Tibial artery (tissue), 4 donors: ENCODE data around the gene DENND2D.

Experiments used
- DNase-seq, 2 donors: peaks; one replicate each; pipeline ENCODE4 v3.0.0-alpha.2; 2019
- H3K27ac ChIP-seq, 2 donors: fragments of 200-600 bp; sonication (generic) in 1 of 2; 1 replicate in 1 of 2; 2 replicates in 1 of 2; pipeline ENCODE4 v1.5.1; 2018 to 2019; ENCODE audit warnings: mild to moderate bottlenecking in 1 of 2
- H3K27me3 ChIP-seq, 2 donors: fragments of 200-600 bp; sonication (generic) in 1 of 2; one replicate each; pipeline versions ENCODE4 v1.5.1 to v1.6.0; 2016 to 2019
- H3K36me3 ChIP-seq, 3 donors: fragments of 200-600 bp; sonication (generic) in 2 of 3; one replicate each; pipeline ENCODE4 v1.5.1; 2016 to 2019; ENCODE audit warnings: mild to moderate bottlenecking in 2 of 3
- H3K4me1 ChIP-seq, 4 donors: fragments of 200-600 bp; sonication (generic) in 2 of 4; 1 replicate in 3 of 4; 2 replicates in 1 of 4; pipeline ENCODE4 v1.5.1; 2016 to 2019
- H3K4me3 ChIP-seq, 2 donors: fragments of 200-600 bp; sonication (generic) in 1 of 2; 1 replicate in 1 of 2; 2 replicates in 1 of 2; pipeline ENCODE4 v1.5.1; 2018 to 2019; ENCODE audit warnings: mild to moderate bottlenecking in 2 of 2
- H3K9me3 ChIP-seq, 3 donors: fragments of 200-600 bp; sonication (generic) in 1 of 3; one replicate each; pipeline ENCODE4 v1.5.1; 2016 to 2019
- intact Hi-C: fragments of 100-400 bp; cut with DNase I; formaldehyde crosslinking; loops from one replicate; pipeline ENCODE4 v1.15.0; 2023; ENCODE audit warnings: low total_unique reads
- TF ChIP-seq, protein P1 (sequence below), 2 experiments: fragments of 200-600 bp in 1 of 2; fragments of 450-650 bp in 1 of 2; IDR thresholded peaks; one replicate each; pipeline ENCODE4 v1.5.1; 2017 to 2019; ENCODE audit warnings: antibody characterized with exemption in 2 of 2, mild to moderate bottlenecking in 1 of 2, moderate library complexity in 1 of 2

DENND2D gene

DNA sequence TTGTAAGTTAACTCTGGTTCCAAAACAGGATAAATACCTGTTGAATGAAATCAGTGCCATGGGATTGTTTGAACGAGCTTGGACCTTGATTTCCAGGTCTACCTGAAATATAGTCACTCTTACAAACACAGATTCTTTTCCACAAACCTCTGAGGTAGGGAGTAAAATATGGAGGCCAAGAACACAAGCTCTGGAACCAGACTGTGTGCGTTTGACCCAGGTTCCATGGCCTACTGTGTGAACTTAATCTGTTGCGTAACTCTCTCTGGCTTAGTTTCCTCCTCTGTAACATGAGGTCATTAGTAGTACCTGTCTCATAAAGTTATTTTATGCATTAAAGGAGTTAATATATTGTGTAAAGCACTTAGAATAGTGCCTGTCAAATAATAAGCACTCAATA is 25.1 kb downstream of the DENND2D start:
- Histone ChIP-seq H3K9me3 (no peaks in the 10 kb centered on the region), H3K4me3 (no peak overlapping the region), H3K27ac (no peak overlapping the region), H3K36me3 (peaks cover 12 to 42% (median 29%) of the 10 kb centered on the region in 3 donors), H3K27me3 (no peaks in the 10 kb centered on the region), H3K4me1 (no peaks in the 10 kb centered on the region)
- intact Hi-C loops: no loop called here
- TF ChIP-seq, protein P1, sequence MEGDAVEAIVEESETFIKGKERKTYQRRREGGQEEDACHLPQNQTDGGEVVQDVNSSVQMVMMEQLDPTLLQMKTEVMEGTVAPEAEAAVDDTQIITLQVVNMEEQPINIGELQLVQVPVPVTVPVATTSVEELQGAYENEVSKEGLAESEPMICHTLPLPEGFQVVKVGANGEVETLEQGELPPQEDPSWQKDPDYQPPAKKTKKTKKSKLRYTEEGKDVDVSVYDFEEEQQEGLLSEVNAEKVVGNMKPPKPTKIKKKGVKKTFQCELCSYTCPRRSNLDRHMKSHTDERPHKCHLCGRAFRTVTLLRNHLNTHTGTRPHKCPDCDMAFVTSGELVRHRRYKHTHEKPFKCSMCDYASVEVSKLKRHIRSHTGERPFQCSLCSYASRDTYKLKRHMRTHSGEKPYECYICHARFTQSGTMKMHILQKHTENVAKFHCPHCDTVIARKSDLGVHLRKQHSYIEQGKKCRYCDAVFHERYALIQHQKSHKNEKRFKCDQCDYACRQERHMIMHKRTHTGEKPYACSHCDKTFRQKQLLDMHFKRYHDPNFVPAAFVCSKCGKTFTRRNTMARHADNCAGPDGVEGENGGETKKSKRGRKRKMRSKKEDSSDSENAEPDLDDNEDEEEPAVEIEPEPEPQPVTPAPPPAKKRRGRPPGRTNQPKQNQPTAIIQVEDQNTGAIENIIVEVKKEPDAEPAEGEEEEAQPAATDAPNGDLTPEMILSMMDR (IDR thresholded peaks at IDR 0.05): no peak
- DNase-seq: no peak

DNA sequence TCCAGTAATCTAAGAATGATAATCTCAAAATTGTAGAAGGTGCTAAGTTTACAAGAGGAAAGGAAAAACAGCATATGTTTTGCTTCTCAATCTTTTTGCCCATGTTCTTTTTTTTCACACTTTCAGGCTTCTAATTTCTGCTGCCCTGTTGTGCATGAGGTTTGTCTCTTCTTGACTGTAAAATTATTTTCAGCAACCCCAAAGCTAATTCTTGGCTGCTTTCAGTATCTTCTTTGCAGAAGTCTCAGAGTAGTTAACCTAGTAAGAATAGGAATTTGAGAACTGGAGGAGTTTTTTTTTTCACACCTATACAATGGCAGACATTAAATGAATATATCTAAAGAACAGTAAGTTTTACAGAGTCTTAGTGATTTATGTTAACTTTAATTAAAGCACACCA is 26.4 kb downstream of the DENND2D start:
- Histone ChIP-seq H3K27ac (no peak overlapping the region), H3K4me3 (no peak overlapping the region), H3K36me3 (peaks cover 13 to 40% (median 29%) of the 10 kb centered on the region in 3 donors), H3K9me3 (no peaks in the 10 kb centered on the region), H3K4me1 (no peaks in the 10 kb centered on the region), H3K27me3 (no peaks in the 10 kb centered on the region)
- TF ChIP-seq, protein P1 (IDR thresholded peaks at IDR 0.05): no peak
- intact Hi-C loops: no loop called here
- no peak for DNase-seq

DNA sequence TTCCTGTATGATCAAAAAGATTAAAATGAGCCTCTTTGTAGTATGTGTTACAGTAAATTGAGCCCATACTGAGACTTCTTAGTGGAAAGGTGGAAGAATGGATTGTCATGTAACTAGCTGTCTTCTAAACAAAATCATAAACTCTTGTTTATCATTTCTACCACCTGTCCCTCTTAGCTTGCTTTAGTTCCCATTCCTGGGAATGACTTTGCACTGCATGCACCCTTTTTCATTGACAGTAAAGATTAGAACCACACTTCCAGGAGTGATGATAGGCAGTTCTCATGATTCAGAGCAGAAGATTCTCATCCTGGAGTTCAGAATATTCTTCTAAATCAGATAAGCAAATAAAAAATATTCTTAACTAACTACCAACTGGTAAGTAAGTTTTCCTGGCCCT is 28.0 kb downstream of the DENND2D start:
- no peak overlapping the region for H3K27ac ChIP-seq
- no peaks in the 10 kb centered on the region for H3K27me3 ChIP-seq
- intact Hi-C loops: no loop called here
- no peaks in the 10 kb centered on the region for H3K4me1 ChIP-seq
- no peaks in the 10 kb centered on the region for H3K9me3 ChIP-seq
- no peak overlapping the region for H3K4me3 ChIP-seq
- peaks cover 26 to 55% (median 30%) of the 10 kb centered on the region in 3 donors for H3K36me3 ChIP-seq
- TF ChIP-seq, protein P1 (IDR thresholded peaks at IDR 0.05): no peak
- DNase-seq: no peak

DNA sequence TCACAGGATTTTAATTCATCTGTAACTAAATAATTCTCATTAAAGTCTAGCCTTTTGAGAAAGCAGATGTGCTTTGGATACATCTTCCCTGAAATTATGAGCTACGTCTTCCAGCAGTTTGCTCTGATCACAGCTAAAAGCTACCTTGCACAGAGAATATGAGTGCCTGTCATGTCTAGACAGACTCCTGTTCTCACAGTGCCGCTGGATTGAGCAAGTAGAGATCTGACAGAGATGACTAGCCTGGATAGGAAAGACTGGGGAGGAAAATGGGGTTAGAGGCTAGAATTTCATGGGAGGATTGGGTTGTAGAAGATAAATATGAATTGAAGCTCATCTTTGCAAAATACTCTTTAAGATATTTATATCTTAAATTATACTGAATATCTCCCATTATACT is 36.3 kb downstream of the DENND2D start:
- H3K4me3 ChIP-seq: no peak overlapping the region
- intact Hi-C loops: no loop called here
- TF ChIP-seq, protein P1 (IDR thresholded peaks at IDR 0.05): no peak
- H3K27me3 ChIP-seq: no peaks in the 10 kb centered on the region
- no peak for DNase-seq
- no peaks in the 10 kb centered on the region for H3K9me3 ChIP-seq
- no peaks in the 10 kb centered on the region for H3K4me1 ChIP-seq
- no peak overlapping the region for H3K27ac ChIP-seq
- H3K36me3 ChIP-seq: peaks cover 35 to 51% (median 42%) of the 10 kb centered on the region in 3 donors

DNA sequence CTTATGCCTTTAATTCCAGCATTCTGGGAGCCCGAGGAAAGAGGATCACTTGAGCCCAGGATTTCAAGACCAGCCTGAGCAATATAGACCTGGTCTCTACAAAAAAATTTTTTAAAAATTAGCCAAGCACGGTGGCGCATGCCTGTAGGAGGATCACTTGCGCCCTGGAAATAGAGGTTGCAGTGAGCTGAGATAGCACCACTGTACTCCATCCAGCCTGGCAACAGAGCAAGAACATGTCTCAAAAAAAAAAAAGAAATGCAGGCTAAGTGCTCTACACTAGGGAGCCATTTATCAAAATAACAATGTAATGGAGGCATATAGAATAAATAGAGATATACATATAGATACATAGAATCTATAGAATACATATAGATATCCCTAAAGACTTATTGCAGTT is 37.1 kb downstream of the DENND2D start:
- intact Hi-C loops: no loop called here
- Histone ChIP-seq H3K36me3 (peaks cover 33 to 44% (median 35%) of the 10 kb centered on the region in 3 donors), H3K4me3 (no peak overlapping the region), H3K27ac (no peak overlapping the region), H3K27me3 (no peaks in the 10 kb centered on the region), H3K9me3 (no peaks in the 10 kb centered on the region), H3K4me1 (no peaks in the 10 kb centered on the region)
- TF ChIP-seq, protein P1 (IDR thresholded peaks at IDR 0.05): no peak
- no peak for DNase-seq

DNA sequence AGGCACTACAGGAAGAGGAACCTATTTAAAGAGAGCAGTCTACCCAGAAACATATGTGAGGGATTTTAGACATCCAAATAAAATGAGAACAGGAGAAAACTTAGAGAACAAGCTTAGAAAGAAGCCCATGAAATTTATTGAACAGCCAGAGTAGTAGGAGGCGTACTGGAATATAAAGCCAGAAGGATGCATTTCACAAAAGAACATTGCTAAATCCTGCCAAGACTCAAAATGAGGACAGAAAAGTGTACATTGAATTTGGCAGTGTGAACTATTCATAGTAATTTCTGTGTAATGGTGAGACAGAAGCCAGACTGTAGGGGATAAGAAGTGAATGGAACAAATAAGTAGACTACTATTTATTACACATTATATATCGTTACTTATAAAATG is 38.0 kb downstream of the DENND2D start:
- TF ChIP-seq, protein P1 (IDR thresholded peaks at IDR 0.05): no peak
- Histone ChIP-seq H3K27me3 (no peaks in the 10 kb centered on the region), H3K4me1 (no peaks in the 10 kb centered on the region), H3K36me3 (peaks cover 27 to 40% (median 28%) of the 10 kb centered on the region in 3 donors), H3K27ac (no peak overlapping the region), H3K9me3 (no peaks in the 10 kb centered on the region), H3K4me3 (no peak overlapping the region)
- intact Hi-C loops: no loop called here
- DNase-seq: no peak
